Measurements from ENCODE around the gene MAGEA4.

The MAGEA4 gene

GRCh38 chrX:151929126-151929525 lies 16.4 kb downstream of the MAGEA4 start:
- DNase-seq = peak; percentile 38

DNA sequence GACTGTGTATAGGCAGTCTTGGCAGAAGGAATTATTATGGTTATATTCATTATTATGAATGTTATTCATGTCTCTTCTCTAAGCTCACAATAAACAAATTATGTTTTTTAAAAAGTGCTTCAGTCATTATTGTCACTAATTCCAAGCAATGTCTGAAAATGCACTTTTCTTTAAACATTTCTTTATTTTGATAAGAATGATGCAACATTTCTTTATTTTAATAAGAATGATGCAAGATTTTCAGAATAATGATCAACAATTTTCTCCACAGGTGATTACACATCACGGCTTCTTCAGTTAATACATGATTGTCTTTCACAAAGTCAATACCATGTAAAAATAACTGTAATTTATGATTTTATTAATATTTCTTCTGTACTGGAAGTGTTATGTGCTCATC lies 22.7 kb downstream of the MAGEA4 start:
- no peak for DNase-seq

- no peak for DNase-seq
These were observed 25.5 kb downstream of the MAGEA4 start for GRCh38 chrX:151938172-151938571.

DNA sequence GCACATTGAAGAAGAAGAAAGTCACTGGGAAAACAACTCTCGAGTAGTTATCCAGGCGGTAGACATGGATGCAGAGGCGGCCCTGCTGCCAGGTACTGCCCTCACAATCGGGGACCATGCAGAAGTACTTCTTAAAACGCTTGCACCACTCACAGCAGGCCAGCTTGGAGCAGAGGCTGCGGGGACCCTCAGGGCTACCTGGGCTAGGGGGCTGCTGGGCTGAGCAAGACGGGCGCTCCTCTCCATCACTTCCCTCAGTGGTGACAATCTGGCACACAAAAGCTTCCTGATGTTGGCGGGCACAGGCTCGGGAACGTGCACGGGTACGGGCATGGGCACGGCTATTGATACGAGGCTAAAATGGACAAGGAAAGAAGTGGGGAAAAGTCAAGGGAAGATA lies 42.0 kb downstream of the MAGEA4 start:
- DNase-seq = no peak

DNA sequence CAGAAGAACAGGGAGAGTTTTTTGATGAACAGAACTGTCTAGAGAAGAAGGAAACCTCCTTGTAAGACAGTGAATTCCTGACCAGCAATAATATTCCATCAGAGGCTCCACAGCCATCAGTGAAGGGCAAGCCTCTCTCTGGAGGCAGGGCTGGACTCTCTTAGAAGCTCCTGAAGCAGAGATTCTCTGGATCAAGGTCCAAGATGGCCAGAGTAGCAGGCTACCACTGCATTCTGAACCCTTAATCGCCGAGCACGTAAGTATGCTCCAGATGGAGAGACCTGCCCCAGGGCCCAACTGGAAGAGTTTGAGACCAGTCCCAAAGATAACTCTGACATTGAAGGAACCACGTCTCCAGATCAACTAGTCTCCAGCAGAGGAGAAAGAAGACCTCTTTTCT lies 45.4 kb downstream of the MAGEA4 start:
- DNase-seq = no peak

DNA sequence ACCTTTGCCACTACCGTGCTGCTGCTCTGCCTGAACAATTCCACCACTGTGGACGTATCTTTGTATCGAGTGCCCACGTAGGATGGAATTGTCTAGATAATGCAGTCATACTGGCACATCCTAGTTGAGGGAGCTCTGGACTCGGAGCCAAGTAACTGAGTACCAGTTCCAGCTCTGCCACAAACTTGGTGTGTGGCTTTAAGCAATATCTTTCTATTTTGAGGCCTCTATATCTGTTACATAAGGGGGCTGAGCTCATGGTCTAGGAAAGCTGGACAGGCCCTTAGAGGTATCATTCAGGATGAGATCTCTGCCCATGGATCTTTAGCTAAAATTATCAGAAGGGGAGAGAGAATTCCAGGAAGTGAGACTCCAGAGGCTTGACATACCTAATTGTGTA lies 49.3 kb downstream of the MAGEA4 start:
- DNase-seq = no peak

- DNase-seq = no peak
These were observed 53.5 kb downstream of the MAGEA4 start for GRCh38 chrX:151966236-151966635.

- no peak for DNase-seq
These were observed 57.3 kb downstream of the MAGEA4 start for GRCh38 chrX:151970027-151970426.

- DNase-seq = peak; percentile 94
These were observed 58.0 kb downstream of the MAGEA4 start for GRCh38 chrX:151970661-151971060.

GRCh38 chrX:151973060-151973661 lies 60.5 kb downstream of the MAGEA4 start:
- peak; percentile 35 for DNase-seq

DNA sequence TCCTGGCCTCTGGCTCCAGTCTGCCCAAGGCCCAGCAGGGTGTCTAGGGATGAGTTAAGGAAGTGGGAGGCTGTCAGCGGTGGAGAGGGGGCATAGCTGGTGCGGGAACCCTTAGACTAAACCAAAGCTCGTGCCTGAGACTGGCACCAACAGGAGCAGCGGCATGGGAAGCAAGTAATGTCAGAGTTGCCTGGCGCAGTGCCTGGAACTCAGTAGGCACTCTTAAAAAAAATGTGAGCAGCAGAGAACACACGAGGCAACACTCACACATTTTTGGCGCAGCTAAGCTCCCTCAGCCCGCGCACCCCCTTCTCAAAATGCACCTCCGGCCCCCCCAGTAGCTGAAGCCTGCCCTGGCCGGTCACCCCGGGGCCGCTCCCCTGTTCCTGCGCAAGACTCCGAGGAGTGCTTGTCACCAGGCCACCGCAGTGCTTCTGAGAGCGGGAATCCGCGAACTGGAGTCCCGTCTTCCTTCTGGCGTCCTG lies 61.2 kb downstream of the MAGEA4 start:
- peak; percentile 55 for DNase-seq

All from fibroblast of skin of scalp (primary cell).